ENCODE data around the gene OTUD6A. TPM values are rescaled to one million over a fixed set of nuclear protein-coding genes. Genes with fewer than 3 reads are reported as not detected.

OTUD6A gene
- total and polyA plus RNA-seq, 2 experiments from 2014 or later: not detected

DNA sequence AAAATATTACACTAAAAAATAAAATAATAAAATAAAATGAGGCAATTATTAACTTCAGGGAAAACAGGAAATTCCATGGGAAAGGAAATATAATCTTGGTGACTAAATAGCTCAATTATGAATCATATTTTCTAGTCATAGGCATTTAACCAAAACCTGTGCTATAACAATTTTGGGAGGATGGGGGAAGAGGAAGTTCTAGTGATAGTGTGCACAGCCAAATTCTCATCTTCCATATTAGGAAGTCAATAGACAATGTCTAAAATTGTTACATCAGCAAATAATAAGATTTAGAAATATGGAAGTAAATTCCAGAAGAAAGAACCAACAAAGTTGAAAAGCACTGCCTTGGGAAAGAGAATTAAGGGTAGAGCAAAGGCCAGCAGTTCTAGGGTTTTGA lies 15.3 kb upstream of the OTUD6A start:
- no peaks in the 10 kb centered on the region for H3K79me2 ChIP-seq
- H3K4me3 ChIP-seq: no peak overlapping the region
- H2AFZ ChIP-seq: no peak overlapping the region
- no peak overlapping the region for H3K4me2 ChIP-seq
- H4K20me1 ChIP-seq (ENCODE audit: insufficient read depth, poor library complexity, severe bottlenecking): no peaks in the 10 kb centered on the region
- H3K27ac ChIP-seq: no peak overlapping the region
- no peak for DNase-seq (ENCODE audit: low spot score)
- no peaks in the 10 kb centered on the region for H3K36me3 ChIP-seq (replicated peaks; ENCODE audit: insufficient read depth, low read depth)
- no peaks in the 10 kb centered on the region for H3K4me1 ChIP-seq (ENCODE audit: insufficient read depth)
- H3K27me3 ChIP-seq: no peaks in the 10 kb centered on the region
- TF ChIP-seq EZH2 (IDR thresholded peaks at IDR 0.05; ENCODE audit: borderline replicate concordance) (no peak), EZH2phosphoT487 (IDR thresholded peaks at IDR 0.05; ENCODE audit: low read depth, severe bottlenecking, unreplicated experiment) (no peak)
- TF ChIP-seq, protein P1, sequence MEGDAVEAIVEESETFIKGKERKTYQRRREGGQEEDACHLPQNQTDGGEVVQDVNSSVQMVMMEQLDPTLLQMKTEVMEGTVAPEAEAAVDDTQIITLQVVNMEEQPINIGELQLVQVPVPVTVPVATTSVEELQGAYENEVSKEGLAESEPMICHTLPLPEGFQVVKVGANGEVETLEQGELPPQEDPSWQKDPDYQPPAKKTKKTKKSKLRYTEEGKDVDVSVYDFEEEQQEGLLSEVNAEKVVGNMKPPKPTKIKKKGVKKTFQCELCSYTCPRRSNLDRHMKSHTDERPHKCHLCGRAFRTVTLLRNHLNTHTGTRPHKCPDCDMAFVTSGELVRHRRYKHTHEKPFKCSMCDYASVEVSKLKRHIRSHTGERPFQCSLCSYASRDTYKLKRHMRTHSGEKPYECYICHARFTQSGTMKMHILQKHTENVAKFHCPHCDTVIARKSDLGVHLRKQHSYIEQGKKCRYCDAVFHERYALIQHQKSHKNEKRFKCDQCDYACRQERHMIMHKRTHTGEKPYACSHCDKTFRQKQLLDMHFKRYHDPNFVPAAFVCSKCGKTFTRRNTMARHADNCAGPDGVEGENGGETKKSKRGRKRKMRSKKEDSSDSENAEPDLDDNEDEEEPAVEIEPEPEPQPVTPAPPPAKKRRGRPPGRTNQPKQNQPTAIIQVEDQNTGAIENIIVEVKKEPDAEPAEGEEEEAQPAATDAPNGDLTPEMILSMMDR (IDR thresholded peaks at IDR 0.05; ENCODE audit: poor library complexity): no peak
- no peaks in the 10 kb centered on the region for H3K9me3 ChIP-seq (ENCODE audit: low read depth)
- H3K9me2 ChIP-seq (replicated peaks; ENCODE audit: insufficient read depth): no peaks in the 10 kb centered on the region

DNA sequence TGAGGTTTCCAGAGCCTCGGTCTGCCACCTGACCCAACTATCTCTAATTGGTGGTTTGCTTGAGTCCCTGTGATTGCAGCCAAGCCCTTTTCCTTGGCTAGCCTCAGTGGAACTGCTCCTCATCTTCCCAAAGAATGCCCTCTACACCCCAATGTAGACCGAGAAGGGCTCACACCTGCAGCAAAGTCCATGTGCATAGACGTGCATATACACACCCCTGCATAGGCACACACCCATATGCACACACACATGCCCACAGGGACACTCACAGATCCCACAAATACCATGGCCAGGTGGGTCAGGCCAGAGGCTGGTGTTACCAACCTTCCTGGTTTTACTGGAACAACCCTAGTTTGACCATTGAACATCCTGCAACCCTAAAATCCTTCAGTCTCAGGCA lies 12.9 kb upstream of the OTUD6A start:
- Histone ChIP-seq H3K9me2 (replicated peaks; ENCODE audit: insufficient read depth) (no peaks in the 10 kb centered on the region), H3K27ac (no peak overlapping the region), H3K27me3 (no peaks in the 10 kb centered on the region), H3K4me1 (ENCODE audit: insufficient read depth) (no peaks in the 10 kb centered on the region), H3K79me2 (no peaks in the 10 kb centered on the region), H2AFZ (no peak overlapping the region), H3K4me2 (no peak overlapping the region), H4K20me1 (ENCODE audit: insufficient read depth, poor library complexity, severe bottlenecking) (no peaks in the 10 kb centered on the region), H3K4me3 (no peak overlapping the region), H3K36me3 (replicated peaks; ENCODE audit: insufficient read depth, low read depth) (no peaks in the 10 kb centered on the region), H3K9me3 (ENCODE audit: low read depth) (no peaks in the 10 kb centered on the region)
- 79% methylated on average over 3 of the region's 3 CpGs for WGBS (ENCODE audit: low lambda C conversion rate, missing lambda C conversion rate)
- DNase-seq (ENCODE audit: low spot score): no peak
- TF ChIP-seq, protein P1 (IDR thresholded peaks at IDR 0.05; ENCODE audit: poor library complexity): no peak
- TF ChIP-seq EZH2 (IDR thresholded peaks at IDR 0.05; ENCODE audit: borderline replicate concordance) (no peak), EZH2phosphoT487 (IDR thresholded peaks at IDR 0.05; ENCODE audit: low read depth, severe bottlenecking, unreplicated experiment) (no peak)

DNA sequence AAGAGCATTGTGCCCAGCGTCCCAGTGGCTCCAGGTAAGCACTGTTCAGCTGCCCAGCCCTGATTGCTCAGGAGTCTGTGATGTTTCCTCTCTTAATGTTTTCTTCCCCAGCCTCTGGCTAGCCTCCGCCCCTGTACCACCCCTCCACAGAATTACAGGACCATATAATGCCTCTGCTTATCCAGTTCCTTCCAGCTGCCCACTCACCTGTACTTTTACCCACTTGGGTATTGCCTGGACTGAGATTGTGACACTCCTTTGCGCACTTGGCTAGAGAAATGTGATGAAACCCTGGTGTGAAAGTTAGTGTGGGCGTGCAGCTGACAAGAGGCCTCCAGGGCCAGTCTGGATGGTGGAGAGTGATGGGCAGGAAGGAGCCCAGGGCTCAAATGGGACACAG lies 12.3 kb upstream of the OTUD6A start, which contains the start of gene AWAT2:
TSS of gene AWAT2 (minus strand) at position 14 of the 400 bp plus-strand sequence. CDS start at position 8, 6 bp downstream.
- Histone ChIP-seq H3K9me3 (ENCODE audit: low read depth) (no peaks in the 10 kb centered on the region), H2AFZ (no peak within 1 kb of the TSS), H3K9me2 (replicated peaks; ENCODE audit: insufficient read depth) (no peaks in the 10 kb centered on the region), H4K20me1 (ENCODE audit: insufficient read depth, poor library complexity, severe bottlenecking) (no peaks in the 10 kb centered on the region), H3K79me2 (no peaks in the 10 kb centered on the region), H3K4me1 (ENCODE audit: insufficient read depth) (no peaks in the 10 kb centered on the region), H3K4me3 (no peak within 1 kb of the TSS), H3K36me3 (replicated peaks; ENCODE audit: insufficient read depth, low read depth) (no peaks in the 10 kb centered on the region), H3K27me3 (no peaks in the 10 kb centered on the region), H3K4me2 (no peak within 1 kb of the TSS), H3K27ac (no peak within 1 kb of the TSS)
- TF ChIP-seq, protein P1 (IDR thresholded peaks at IDR 0.05; ENCODE audit: poor library complexity): no peak
- TF ChIP-seq EZH2phosphoT487 (IDR thresholded peaks at IDR 0.05; ENCODE audit: low read depth, severe bottlenecking, unreplicated experiment): no peak
- TF ChIP-seq EZH2 (IDR thresholded peaks at IDR 0.05; ENCODE audit: borderline replicate concordance): no peak
- DNase-seq (ENCODE audit: low spot score): no peak
- WGBS (ENCODE audit: low lambda C conversion rate, missing lambda C conversion rate): 52% methylated on average over 4 of the region's 4 CpGs

Data from hepatocyte (in vitro differentiated cells).